Right renal cortex interstitium (tissue), 3 donors: ENCODE data around the gene DPCD. TPM values are rescaled to one million over a fixed set of nuclear protein-coding genes. Genes with fewer than 3 reads are reported as not detected.

Experiments used
- DNase-seq, 3 donors: peaks; one replicate each; pipeline ENCODE4 v3.0.0-alpha.2; 2013; ENCODE audit warnings: low read depth in 3 of 3, low spot score in 2 of 3
- polyA plus RNA-seq, 3 donors: library from polyadenylated mRNA; unstranded; fragments of 120-200 nt; gene quantifications; one replicate each; pipeline ENCODE4 v1.2.1, GENCODE V29; 2013; ENCODE audit not compliant: insufficient read length in 3 of 3

DPCD gene
- polyA plus RNA-seq, 3 donors, result 45.4 to 48.3 (median 47.8) TPM

- DNase-seq, result no peak
Observed at GRCh38 chr10:101651336-101651735, 63.2 kb downstream of the DPCD start.

GRCh38 chr10:101653536-101653935, 65.4 kb downstream of the DPCD start:
- DNase-seq, result no peak

- DNase-seq, result no peak
Observed at GRCh38 chr10:101655570-101655969, 67.4 kb downstream of the DPCD start.

- no peak for DNase-seq
Observed at GRCh38 chr10:101656890-101657289, 68.8 kb downstream of the DPCD start.

GRCh38 chr10:101658975-101659374, 70.9 kb downstream of the DPCD start:
- DNase-seq, result no peak

Other genes starting within 250 kb of the DPCD start
- gene BTRC, start 234.2 kb upstream of the DPCD start, polyA plus RNA-seq, result 10 to 100 TPM; 26.8 to 28.3 (median 27.0) TPM
- gene POLL, start 64 bp upstream of the DPCD start, polyA plus RNA-seq, result 10 to 100 TPM; 25.7 to 33.1 (median 29.2) TPM
- gene FBXW4, start 106.8 kb downstream of the DPCD start, polyA plus RNA-seq, result 10 to 100 TPM; 53.9 to 59.7 (median 57.4) TPM
- gene FGF8, start 187.8 kb downstream of the DPCD start, polyA plus RNA-seq, result 1 to 10 TPM; 5.4 to 7.3 (median 7.3) TPM
- gene NPM3, start 195.1 kb downstream of the DPCD start, polyA plus RNA-seq, result 10 to 100 TPM; 54.1 to 67.9 (median 57.8) TPM
- 100 to 1,000 TPM; 120 to 144 (median 140) TPM for gene OGA, start 230.1 kb downstream of the DPCD start, polyA plus RNA-seq